ENCODE results near the gene PAPLN.

The PAPLN gene

DNA sequence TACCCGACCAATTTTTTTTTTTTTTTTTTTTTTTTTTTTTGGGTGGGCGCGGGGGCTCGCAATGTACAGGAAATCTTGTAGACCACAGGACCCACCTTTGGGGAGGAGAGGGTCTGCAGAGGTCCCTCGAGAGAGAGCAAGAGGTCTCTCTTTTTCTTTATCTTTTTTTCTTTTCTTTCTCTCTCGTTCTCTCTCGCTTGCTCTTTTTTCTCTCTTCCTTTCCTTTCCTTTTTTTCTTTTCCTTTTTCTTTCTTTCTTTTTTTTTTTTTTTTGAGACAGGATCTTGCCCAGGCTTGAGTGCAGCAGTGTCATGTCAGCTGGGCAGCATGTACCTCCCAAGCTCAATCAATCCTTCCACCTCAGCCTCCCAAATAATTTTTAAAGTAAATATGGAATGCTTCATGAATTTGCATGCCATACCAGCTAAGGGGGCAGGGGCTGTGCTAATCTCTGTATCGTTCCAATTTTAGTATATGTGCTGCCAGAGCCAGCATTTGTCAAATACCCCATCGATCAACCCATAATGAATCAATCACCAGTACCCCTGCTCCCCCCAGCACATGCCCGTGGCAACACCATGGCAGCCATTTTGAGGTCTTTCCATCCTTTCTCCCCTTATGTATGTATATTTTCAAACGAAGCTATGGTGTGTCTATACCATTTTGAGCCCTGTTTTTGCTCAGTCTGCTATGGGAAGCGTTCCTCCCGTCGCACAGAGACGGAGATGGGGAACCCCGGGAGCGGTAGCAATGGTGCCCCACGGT, 9.3 kb downstream of the PAPLN start:
- DNase-seq, result no peak

DNA sequence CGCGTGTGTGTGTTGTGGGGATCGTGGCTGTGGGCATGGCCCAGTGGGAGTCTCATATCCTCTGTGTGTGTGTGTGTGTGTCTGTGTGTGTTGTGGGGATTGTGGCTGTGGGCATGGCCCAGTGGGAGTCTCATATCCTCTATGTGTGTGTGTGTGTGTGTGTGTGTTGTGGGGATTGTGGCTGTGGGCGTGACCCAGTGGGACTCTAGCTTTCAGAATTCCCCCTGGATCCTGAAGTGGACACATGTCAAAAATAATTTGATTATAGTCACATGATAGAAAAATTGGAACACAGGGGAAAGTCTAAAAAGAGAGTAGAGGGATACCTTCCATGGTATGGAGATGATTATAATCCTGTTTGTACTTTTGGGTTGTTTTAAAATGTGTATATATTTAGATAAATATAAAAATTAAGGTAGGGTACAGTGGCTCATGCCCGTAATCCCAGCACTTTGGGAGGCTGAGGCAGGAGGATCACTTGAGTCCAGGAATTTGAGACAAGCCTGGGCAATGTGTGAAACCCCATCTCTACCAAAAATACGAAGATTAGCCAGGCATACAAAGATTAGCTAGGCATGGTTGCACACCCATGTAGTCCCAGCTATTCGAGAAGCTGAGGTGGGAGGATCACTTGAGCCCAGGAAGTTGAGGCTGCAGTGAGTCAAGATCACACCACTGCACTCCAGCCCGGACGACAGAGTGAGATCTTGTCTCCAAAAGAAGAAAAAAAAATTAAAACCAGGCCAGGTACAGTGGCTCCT, 11.0 kb downstream of the PAPLN start:
- no peak for DNase-seq

DNA sequence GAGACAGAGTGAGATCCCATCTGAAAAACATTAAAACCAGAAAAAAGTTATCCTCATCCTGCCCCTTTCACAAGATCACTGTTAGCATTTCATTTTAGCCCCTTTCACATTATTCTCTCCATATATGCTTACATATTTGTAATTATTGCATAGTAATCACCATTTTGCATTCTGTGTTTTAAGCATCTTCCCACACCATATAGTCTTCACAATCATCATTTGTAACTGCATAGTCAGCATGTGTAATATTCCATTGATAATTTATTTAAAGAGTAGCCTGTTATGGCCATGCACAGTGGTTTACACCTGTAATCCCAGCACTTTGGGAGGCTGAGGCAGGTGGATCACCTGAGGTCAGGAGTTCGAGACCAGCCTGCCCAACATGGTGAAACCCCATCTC, 11.8 kb downstream of the PAPLN start:
- no peak for DNase-seq

DNA sequence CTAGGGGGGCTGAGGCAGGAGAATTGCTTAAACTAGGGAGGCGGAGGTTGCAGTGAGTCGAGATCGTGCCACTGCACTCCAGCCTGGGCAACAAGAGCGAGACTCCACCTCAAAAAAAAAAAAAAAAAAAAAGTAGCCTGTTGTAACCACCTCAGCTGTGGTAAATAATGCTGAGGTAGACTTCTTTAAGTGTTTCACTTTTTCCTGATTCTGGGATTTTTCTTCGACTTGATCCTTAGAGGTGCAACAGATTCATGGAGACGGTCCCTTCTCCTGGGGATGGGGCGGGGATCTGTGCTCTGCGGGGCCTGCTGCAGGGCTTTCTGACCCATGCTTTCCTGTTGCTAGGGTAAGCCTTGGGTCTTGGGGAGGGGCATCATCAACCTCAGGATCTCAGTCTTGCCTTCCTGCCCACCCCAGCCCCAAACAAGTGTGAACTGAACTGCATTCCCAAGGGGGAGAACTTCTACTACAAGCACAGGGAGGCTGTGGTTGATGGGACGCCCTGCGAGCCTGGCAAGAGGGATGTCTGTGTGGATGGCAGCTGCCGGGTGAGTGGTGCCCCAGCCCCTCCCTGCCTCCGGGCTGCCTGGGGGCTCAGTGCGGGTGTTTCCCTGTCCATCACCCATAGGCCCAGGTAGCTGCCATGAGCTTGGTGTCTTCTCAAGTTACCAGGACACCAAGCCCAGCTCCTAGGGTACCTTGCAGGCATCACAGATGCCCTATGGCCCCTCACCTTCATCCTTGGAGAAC, 12.4 kb downstream of the PAPLN start:
- no peak for DNase-seq

DNA sequence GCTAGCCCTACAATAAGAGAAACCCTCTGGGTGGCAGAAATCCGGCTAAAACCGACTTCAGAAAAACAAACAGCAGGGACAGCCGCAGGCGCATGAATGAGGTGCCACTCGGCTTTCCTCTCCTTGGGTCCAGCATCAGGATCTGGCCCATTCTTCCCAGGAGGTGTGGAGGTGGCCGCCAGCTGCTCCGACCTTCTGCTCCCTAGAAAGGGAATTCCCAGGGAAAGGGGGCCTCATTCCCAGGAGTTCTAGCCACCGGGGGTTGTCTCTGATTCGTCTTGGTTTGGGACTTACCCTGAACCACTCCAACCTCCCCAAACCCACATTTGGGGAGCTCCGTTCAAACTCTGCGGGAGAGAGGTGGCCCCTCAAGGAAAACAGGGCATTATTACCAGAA, 13.0 kb downstream of the PAPLN start:
- no peak for DNase-seq

DNA sequence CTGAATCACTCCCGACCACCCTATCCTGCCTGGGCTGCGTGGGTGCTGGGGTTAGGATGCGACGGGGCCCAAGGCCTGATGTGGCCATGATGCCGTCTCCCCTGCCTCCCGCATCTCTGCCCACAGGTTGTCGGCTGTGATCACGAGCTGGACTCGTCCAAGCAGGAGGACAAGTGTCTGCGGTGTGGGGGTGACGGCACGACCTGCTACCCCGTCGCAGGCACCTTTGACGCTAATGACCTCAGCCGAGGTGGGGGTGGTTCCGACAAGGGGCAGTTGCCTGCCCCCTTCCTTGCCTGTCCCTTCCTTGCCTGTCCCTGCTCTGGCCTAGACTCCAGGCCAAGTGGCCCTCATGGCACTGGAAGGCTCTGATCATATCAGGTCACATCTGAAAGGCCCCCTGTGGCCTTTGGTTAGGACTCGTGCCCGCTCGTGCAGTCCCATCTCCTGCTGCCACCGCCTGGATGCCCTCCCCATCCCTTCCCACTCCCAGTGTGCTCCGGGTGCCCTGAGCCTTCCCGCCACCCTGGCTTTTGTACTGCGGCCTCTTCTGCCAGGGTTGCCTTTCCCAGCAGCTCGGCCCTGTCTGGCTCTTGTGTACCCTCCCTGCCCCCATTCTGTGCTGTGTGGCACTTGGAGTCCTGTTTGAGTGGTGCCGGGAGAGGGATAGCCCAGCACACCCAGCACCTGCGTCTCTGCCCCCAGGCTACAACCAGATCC, 13.6 kb downstream of the PAPLN start:
- DNase-seq, result no peak

DNA sequence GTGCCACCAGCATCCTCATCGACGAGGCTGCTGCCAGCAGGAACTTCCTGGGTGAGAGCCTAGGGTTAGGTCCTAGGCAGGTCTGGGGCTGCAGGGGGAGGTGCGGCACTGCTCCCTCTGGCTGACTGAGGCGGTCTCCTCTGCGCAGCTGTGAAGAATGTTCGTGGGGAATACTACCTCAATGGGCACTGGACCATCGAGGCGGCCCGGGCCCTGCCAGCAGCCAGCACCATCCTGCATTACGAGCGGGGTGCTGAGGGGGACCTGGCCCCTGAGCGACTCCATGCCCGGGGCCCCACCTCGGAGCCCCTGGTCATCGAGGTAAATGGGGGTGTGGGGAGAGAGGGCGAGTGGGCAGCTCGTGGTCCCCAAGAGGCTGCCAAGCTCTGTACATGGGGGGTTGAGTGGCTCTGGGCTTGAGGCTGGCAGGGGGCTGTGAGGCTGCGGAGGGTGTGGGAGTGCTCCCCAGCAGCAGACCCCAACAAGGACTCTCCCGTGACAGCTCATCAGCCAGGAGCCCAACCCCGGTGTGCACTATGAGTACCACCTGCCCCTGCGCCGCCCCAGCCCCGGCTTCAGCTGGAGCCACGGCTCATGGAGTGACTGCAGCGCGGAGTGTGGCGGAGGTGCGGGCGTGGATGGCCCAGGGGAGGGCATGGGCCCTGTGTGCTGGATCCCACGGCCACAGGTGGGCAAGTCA, 14.4 kb downstream of the PAPLN start:
- DNase-seq, result no peak

DNA sequence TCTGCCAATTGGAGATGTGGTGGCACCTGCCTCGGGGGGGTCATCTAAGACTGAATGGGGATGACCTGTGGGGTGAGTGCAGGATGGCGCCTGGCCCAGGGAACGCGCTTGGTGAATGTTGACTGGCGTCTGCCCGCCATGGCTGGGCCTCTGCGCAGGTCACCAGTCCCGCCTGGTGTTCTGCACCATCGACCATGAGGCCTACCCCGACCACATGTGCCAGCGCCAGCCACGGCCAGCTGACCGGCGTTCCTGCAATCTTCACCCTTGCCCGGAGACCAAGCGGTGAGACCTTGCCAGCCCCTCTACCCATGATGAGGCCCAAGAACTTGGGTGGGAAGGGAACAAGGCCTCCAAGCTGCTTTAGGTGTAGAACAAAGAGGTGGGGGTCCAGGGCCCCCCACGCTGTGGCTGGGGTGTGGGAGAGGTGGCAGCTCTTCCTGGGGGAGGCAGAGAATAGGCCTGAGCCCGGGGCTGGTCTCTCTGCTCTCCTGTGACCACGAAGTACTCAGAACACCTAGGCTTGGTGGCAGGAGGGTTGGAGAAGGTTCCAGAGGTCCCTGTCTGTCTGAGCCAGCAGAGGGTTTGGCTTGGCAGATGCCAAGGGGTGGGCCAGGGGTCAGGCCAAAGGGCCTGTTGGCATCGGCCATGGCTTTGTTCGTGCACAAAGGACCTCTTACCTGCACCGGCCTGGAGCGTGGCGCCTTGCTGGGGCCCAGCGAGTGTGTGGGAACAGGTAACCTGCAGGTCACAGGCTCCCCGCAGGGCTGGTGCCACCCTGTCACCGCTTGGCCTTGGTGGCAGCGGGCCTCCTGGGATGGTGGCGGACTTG, 15.4 kb downstream of the PAPLN start:
- DNase-seq, result no peak

DNA sequence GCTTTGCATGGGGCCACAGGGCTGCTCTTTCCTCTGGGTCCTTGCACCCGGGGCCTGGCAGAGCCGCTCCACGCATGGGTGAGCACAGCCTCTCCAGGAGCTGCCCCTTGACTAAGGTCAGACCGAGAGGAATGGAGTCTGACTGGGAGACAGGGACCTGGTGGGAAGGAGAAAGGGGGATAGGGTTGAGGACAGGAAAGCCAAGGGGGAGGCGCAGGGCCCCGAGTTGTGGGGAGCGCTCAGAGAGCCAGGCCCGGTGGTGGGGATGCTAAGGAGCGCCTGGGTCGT, 16.0 kb downstream of the PAPLN start:
- DNase-seq, result no peak

DNA sequence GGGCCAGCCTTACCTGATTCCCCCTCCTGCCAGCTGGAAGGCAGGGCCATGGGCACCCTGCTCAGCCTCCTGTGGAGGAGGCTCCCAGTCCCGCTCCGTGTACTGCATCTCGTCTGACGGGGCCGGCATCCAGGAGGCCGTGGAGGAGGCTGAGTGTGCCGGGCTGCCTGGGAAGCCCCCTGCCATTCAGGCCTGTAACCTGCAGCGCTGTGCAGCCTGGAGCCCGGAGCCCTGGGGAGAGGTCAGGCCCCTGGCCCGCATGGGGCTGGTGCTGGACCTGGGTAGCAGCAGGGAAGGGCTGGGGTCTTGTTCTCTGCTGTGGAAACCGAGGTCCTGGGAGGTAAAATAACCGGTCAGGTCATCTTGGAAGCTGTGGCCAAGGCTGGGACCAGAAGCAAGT, 16.4 kb downstream of the PAPLN start:
- DNase-seq, result no peak

DNA sequence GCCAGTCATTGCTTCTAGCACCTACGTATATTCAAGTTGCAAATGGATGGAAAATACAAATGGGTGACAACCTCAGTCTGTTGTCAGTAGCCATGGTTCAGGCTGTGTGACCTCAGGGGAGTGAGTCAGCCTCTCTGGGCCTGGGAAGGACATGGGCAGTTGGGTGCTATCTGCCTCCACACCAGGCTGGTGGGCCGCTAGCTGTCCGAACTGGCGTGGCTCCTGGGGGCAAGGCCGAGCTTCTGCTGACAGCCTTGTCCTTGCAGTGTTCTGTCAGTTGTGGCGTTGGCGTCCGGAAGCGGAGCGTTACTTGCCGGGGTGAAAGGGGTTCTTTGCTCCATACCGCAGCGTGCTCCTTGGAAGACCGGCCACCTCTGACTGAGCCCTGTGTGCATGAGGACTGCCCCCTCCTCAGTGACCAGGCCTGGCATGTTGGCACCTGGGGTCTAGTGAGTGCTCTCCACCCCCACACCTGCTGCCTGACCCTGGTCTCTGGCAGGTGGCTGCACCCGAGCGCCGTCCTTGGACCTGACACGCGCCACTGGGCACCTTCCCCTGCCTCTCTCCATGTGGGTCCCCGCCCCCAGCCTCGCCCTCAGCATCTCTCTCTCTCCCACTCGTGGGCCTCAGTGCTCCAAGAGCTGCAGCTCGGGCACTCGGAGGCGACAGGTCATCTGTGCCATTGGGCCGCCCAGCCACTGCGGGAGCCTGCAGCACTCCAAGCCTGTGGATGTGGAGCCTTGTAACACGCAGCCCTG, 17.1 kb downstream of the PAPLN start:
- DNase-seq, result no peak

DNA sequence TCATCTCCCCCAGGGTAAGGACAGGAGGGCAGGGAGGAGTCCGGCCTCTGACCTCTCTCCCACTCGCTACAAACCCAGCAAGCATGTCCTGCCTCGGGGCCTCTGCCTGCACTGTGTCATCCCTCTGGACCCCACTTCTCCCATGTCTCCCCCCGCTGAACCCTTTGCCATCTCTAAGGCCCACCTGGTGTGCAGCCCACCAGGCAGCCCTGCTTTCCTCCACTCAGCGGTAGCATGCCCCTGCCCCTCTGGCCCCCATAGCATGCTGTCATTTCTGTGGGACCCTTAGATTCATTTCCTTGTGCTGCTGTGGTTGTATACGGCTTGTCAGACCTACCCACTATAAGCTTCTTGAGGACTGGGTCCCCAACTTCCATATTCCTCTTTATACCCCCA, 17.7 kb downstream of the PAPLN start:
- DNase-seq, result no peak

DNA sequence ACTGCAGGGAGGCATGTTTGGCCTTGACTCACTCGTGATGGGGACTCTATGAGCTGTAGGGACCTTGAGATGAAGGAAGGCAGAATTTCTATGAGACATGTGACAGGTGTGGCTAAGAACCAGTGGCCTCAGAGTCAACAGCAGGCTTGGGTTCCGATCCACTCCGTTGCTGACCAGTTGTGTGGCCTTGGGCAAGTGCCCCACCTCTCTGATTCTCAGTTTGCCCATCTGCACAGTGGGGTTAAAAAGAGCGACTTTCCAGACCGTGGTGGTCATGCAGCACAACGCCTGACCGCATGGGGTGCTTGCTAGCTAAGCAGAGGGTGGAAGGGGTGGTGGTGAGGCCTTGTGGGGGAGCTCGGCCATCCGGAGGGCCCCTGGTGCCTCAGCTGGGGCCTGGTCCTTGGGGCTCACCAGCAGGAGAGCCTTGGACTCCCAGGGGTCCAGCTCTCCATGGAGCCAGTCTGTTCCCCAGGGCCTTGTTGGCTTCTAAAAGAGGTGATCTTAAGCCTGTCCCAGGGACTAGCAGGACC, 18.5 kb downstream of the PAPLN start:
- DNase-seq, result no peak

DNA sequence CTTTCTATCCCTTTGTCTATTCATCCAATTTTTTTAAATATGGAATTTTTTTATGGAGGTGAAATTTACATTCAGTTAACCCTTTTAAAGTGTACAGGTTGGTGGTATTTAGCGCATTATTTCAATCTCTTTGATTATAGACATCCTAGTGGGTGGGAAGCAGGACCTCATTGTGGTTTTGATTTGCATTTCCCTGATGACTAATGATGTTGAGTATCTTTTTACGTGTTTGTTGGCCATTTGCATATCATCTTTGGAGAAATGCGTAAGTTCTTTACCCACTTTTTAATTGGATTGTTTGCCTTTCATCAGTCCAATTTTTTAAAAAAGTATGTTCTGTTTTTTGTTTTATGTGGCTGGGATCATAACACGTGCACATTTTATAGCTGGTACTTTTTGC, 20.8 kb downstream of the PAPLN start:
- DNase-seq, result no peak

DNA sequence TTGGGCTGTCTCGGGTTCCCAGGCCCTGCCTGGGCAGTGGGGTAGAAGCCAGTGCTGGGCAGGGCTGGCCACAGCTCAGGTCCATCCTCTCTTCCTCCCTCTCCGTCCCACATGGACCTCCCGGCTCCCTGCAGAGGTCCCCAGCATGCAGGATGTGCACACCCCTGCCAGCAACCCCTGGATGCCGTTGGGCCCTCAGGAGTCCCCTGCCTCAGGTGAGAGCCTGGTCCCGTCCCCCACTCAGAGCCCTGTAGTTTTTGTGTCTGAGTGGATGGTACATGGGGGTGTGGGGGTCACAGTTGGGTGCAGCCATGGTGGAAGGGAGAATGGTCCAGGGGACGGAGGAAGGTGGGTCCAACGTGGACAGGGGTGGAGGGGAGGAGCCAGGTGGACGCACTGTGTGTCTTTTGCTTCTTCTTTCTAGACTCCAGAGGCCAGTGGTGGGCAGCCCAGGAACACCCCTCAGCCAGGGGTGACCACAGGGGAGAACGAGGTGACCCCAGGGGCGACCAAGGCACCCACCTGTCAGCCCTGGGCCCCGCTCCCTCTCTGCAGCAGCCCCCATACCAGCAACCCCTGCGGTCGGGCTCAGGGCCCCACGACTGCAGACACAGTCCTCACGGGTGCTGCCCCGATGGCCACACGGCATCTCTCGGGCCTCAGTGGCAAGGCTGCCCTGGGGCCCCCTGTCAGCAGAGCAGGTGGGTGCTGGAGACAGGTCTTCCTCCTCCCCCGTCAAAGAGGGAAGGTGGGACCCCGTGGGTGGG, 21.7 kb downstream of the PAPLN start:
- DNase-seq, result no peak

DNA sequence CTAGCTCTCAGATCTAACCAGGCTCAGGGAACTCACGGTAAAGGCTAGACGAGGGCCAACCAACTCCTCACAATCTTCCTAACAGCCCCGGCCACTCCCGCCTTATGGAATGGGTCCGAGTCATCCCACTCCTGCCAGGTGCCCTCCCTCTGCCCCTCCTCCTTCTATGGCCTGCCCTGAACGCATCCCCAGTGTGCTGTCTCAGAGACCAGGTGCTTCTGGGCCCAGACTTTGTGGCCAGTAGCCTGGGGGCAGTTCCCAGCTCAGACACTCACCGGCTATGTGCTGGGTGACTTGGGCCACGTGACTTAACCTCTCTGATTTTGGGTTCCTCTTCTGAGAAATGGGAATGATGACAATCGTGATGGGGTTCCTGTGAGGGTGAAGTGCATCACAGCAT, 22.5 kb downstream of the PAPLN start:
- DNase-seq, result no peak

DNA sequence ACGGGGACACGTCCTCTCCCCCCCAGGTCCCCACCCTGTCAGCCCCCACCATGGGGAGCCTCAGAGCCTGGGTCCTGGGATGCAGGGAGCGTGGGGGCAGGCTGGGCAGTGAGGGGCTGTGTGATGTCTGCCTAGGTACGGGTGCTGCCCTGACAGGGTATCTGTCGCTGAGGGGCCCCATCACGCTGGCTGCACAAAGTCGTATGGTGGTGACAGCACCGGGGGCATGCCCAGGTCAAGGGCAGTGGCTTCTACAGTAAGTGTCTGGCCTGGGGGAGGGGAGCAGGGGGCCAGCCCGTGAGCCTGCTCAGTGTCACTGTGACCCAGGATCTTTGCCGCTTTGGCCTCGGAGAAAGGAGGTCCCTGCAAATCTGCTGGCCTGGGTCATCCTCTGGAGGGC, 23.3 kb downstream of the PAPLN start:
- no peak for DNase-seq

DNA sequence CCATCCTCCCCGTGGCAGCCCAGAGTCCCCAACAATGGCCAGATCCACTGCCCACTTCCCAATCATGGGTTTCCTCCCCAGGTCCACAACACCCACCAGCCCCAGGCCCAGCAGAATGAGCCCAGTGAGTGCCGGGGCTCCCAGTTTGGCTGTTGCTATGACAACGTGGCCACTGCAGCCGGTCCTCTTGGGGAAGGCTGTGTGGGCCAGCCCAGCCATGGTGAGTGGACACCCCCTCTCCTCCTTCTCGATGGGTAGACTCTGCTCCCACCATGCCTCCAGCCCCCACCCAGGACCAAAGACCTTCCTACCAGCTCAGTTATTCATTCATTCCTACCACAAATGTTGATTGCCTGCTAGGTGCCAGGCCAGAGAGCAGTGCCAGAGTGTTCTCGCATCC, 23.8 kb downstream of the PAPLN start:
- DNase-seq, result no peak

DNA sequence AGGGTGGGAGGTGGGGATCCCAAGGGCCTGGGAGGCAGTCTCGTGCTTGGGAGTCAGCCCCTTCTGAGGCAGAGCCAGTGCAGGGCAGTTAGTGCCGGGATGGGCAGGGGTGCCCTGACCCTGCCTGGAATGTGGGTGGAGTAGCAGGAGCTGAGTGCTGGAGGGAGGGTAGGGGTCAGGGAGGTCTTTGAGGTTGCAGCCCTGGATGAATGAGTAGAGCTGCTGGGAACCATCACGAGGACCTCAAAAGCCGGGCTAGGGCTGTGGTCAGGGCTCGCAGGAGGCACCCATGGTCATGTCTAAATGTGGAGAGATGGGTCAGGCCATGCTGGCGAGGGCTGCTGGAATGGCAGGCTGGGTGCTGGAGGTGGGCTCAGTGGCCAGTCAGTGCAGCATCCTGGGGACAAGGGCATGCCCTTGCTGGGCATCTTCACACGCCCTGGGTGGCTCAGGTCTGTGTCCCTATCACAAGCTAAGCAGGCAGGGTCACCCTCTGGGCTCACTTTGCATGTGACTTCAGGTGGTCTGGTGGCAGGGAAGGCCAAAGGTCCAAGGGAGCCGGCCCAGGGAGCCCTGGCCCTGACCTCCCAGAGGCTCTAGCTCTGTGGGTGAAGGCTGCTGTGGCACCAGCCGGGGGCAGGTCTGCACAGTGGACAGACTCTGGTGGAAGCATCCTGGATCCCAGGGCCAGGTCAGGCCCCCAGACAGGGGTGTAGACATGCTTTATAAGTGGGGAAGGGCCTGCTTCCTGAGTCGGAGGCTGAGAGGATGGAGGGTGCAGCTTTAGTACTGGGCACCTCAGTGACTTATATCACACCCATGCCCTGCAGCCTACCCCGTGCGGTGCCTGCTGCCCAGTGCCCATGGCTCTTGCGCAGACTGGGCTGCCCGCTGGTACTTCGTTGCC, 24.5 kb downstream of the PAPLN start:
- no peak for DNase-seq
